Measurements from ENCODE around the gene LIMS2. TPM values are rescaled to one million over a fixed set of nuclear protein-coding genes. Genes with fewer than 3 reads are reported as not detected.
A peak's percentile ranks its signal among the peaks of the same experiment; 100 is the strongest.

The LIMS2 gene
- total and polyA plus RNA-seq, 12 donors = 148 to 687 (median 160) TPM

DNA sequence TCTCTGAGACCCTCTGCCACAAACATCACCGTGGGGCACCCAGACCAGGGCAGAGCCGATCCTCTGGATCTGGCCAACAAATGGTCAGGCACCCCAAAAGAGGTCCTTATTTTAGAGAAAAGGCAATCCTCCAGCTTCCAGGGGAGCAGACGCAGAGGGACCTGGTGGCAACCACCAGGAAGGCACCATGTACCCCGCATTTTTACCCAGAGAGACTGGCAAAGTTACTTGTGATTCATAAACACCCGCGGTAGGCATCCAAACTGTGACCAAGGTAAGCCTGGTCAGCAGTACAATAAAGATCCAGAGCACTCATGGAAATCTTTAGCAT is 10.5 kb downstream of the LIMS2 start:
- TF ChIP-seq, protein P1, sequence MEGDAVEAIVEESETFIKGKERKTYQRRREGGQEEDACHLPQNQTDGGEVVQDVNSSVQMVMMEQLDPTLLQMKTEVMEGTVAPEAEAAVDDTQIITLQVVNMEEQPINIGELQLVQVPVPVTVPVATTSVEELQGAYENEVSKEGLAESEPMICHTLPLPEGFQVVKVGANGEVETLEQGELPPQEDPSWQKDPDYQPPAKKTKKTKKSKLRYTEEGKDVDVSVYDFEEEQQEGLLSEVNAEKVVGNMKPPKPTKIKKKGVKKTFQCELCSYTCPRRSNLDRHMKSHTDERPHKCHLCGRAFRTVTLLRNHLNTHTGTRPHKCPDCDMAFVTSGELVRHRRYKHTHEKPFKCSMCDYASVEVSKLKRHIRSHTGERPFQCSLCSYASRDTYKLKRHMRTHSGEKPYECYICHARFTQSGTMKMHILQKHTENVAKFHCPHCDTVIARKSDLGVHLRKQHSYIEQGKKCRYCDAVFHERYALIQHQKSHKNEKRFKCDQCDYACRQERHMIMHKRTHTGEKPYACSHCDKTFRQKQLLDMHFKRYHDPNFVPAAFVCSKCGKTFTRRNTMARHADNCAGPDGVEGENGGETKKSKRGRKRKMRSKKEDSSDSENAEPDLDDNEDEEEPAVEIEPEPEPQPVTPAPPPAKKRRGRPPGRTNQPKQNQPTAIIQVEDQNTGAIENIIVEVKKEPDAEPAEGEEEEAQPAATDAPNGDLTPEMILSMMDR (IDR thresholded peaks at IDR 0.05) = no peak
- H3K27me3 ChIP-seq = peaks cover 0 to 35% (median 0%) of the 10 kb centered on the region in 7 donors
- no peak for DNase-seq
- peaks cover 47 to 97% (median 86%) of the 10 kb centered on the region in 9 donors for H3K4me1 ChIP-seq
- H3K36me3 ChIP-seq = peaks cover 0 to 15% (median 0%) of the 10 kb centered on the region in 9 donors
- intact Hi-C loops (cut with DNase I) = no loop called here
- no peak for ATAC-seq
- peak overlapping the region; percentile 77 to 96 (median 88) for H3K27ac ChIP-seq
- WGBS, 2 donors = 64 to 71% methylated on average over 6 of the region's 6 CpGs
- H3K9me3 ChIP-seq = peaks cover 0 to 9% (median 0%) of the 10 kb centered on the region in 11 donors
- peak overlapping the region in 9 of 10 donors; percentile 28 to 55 (median 40) for H3K4me3 ChIP-seq

DNA sequence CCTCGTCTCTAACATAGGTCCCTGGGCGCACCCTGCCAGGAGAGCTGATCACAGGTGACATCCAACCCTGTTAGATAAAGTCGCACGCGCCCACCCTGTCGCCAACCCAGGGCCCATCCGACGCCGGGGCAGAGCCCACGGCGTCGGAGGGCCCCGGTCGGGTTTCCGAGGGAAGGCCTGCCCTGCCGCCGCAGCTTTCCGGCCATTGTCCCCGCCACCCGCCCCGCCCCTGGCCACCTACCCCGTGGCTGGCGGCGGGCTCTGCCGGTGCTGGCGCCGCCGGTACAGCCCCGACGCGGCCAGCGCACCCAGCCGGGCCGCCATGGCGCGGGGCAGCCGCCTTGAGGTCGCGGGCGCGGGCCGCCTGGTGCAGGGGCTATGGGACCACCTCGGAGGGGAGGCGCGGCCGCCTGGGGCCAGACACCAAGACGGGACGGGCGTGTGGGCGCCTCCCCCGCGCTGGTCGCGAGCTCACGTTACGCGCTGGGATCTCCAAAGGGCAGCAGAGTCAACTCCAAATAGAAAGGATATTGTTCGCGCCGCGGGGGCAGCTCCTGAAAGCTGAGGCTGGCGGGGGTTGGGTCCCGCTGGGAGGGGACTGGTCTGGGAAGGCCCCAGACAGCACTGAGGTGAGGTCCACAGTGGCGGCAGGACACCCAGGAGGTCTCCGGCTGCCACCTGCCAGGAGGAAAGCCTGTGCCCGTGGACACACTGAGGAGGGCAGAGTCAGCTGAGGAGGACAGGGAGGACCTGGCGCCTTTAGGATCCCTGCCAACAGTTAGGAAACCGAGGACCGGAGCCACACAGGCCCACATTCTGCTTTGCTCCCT is 11.1 kb downstream of the LIMS2 start:
- H3K27me3 ChIP-seq = peaks cover 0 to 35% (median 0%) of the 10 kb centered on the region in 7 donors
- peaks cover 0 to 9% (median 0%) of the 10 kb centered on the region in 11 donors for H3K9me3 ChIP-seq
- peak; percentile 9 to 63 (median 32) for ATAC-seq
- peak overlapping the region in 9 of 10 donors; percentile 28 to 55 (median 40) for H3K4me3 ChIP-seq
- TF ChIP-seq, protein P1 (IDR thresholded peaks at IDR 0.05) = no peak
- peak; percentile 53 to 63 for DNase-seq
- peak overlapping the region; percentile 77 to 96 (median 88) for H3K27ac ChIP-seq
- WGBS, 2 donors = 8 to 16% methylated on average over 66 to 69 of the region's 69 CpGs
- H3K36me3 ChIP-seq = peaks cover 0 to 15% (median 0%) of the 10 kb centered on the region in 9 donors
- intact Hi-C loops (cut with DNase I) = no loop called here
- peaks cover 51 to 97% (median 86%) of the 10 kb centered on the region in 9 donors for H3K4me1 ChIP-seq

DNA sequence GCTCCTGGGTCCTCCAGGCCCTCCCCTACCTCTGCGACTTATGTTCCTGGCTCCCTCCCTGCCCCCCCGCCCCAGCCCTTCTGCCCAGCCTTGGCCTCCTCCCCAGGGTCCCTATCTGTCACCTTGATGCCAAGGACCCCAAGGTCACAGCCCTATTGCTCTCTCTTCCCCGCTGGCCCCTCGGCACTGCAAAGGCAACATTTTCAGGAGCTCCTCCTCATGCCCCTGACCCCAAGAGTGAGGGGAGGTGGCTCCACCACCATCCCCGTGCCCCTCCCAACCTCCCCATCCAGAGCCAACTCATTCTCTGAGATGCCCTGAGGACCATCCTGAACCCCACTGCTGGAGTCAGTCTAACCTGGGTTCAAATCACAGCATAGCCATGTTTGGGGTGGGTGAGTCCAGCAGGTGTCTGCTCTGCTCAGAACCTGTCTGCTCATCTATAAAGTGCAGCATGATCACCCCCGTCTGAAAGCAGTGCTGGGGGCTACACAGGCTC is 11.7 kb downstream of the LIMS2 start:
- Histone ChIP-seq H3K9me3 (peaks cover 0 to 9% (median 0%) of the 10 kb centered on the region in 11 donors), H3K27me3 (peaks cover 0 to 35% (median 0%) of the 10 kb centered on the region in 7 donors), H3K36me3 (peaks cover 0 to 13% (median 0%) of the 10 kb centered on the region in 9 donors), H3K4me3 (peak overlapping the region in 9 of 10 donors; percentile 28 to 55 (median 40)), H3K4me1 (peaks cover 58 to 97% (median 86%) of the 10 kb centered on the region in 9 donors), H3K27ac (peak overlapping the region; percentile 7 to 96 (median 88))
- TF ChIP-seq, protein P1 (IDR thresholded peaks at IDR 0.05) = no peak
- DNase-seq (no peak), ATAC-seq (no peak)
- WGBS, 2 donors = 36 to 43% methylated on average over 6 of the region's 6 CpGs
- intact Hi-C loops (cut with DNase I) = no loop called here

DNA sequence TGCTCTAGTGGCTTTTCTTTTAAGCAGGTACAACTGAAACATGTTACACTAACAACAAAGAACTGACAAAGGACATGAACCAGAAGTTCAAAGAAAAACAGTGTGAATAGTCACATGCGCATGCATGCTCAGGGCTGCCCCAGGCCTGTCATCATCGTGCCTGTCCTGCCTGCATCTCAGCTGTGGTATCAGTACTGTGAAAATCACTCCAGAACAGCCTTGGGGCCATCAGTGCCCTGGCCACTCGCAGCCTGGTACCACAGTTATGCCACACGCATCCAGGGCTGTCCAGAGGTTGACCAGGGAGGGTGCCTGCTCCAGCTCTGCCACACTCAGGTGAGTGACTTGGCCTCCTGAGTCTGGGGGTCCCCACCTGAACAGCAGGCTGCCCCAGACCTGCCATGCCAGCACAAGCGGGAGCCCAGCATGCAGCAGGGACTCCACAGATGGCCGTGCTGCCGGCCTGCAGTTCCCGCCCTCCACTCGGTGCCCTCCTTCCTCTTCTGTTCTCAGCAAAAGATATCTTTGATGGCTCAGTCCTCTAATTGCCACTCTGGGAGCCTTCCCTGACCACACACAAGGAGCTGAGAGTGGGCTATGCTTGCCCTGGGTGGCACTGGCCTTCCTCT is 12.3 kb downstream of the LIMS2 start:
- Histone ChIP-seq H3K36me3 (peaks cover 0 to 18% (median 0%) of the 10 kb centered on the region in 9 donors), H3K9me3 (peaks cover 0 to 4% (median 0%) of the 10 kb centered on the region in 11 donors), H3K27me3 (peaks cover 0 to 35% (median 0%) of the 10 kb centered on the region in 7 donors), H3K27ac (peak overlapping the region; percentile 7 to 96 (median 88)), H3K4me1 (peaks cover 62 to 97% (median 87%) of the 10 kb centered on the region in 9 donors), H3K4me3 (peak overlapping the region in 8 of 10 donors; percentile 28 to 55 (median 42))
- intact Hi-C loops (cut with DNase I) = no loop called here
- TF ChIP-seq, protein P1 (IDR thresholded peaks at IDR 0.05) = no peak
- WGBS, 2 donors = 39 to 41% methylated on average over 9 of the region's 9 CpGs
- DNase-seq (peak in 1 of 2 donors; percentile 18), ATAC-seq (peak in 4 of 8 donors; percentile 6 to 19 (median 8))

Data from heart right ventricle (tissue), 16 donors.